Heart left ventricle (tissue), 13 donors: ENCODE results near the gene DIS3L2.

Experiments
- CTCF ChIP-seq, 12 donors: fragments of 200-600 bp; sonication (generic) in 4 of 12; IDR thresholded peaks; one replicate each; pipeline versions ENCODE4 v1.5.0 to v1.8.0; 2018 to 2022; ENCODE audit warnings: antibody characterized with exemption in 12 of 12, mild to moderate bottlenecking in 5 of 12
- POLR2A ChIP-seq, 2 donors: fragments of 450-650 bp; IDR thresholded peaks; one replicate each; pipeline ENCODE4 v1.6.1; 2017; ENCODE audit warnings: antibody characterized with exemption in 2 of 2, mild to moderate bottlenecking in 2 of 2, moderate library complexity in 2 of 2
- donor health status: ischemic (EF 13 %, LVEDD 7.1; RV severe dilation, severe dysfunction).
- donor health status: DM: no; HTN: yes; CAD: no.
- donor health status: DM: no; HTN: no; CAD: no.
- donor health status: ischemic (EF 25% LVEDD 6.9; RV normal size, moderate dysfunction).
- donor health status: ischemic (EF 25% LVEDD 5.7; RV mildly dilated, moderate dysfunction).
- donor health status: ischemic (EF 35%, LVEDD 5.7; RV mildly dilated, moderate dysfunction).
- donor health status: nonischemic (EF 11% LVEDD 7.7; RV severe dilation, severe dysfunction).
- donor health status: DM: yes; HTN: yes; CAD: no.
- donor health status: PGD.
- donor health status: ischemic (EF 29% LVEDD 5.4; RV normal size, mild dysfunction).
- donor health status: nonischemic (EF 23%, LVEDD 6.1; RV moderate dilation, normal function).

GRCh38 chr2:232245111-232245510, 283.6 kb downstream of the DIS3L2 start:
- no peak for TF ChIP-seq CTCF (IDR thresholded peaks at IDR 0.05)
- TF ChIP-seq POLR2A (IDR thresholded peaks at IDR 0.05), result no peak
